Measurements from ENCODE around the gene NCBP2L. TPM values are rescaled to one million over a fixed set of nuclear protein-coding genes. Genes with fewer than 3 reads are reported as not detected.

NCBP2L gene
- total and polyA plus RNA-seq, 2 donors (not counting 3 experiments of a cell fraction or from before 2014, with no cell fraction given) = not detected

DNA sequence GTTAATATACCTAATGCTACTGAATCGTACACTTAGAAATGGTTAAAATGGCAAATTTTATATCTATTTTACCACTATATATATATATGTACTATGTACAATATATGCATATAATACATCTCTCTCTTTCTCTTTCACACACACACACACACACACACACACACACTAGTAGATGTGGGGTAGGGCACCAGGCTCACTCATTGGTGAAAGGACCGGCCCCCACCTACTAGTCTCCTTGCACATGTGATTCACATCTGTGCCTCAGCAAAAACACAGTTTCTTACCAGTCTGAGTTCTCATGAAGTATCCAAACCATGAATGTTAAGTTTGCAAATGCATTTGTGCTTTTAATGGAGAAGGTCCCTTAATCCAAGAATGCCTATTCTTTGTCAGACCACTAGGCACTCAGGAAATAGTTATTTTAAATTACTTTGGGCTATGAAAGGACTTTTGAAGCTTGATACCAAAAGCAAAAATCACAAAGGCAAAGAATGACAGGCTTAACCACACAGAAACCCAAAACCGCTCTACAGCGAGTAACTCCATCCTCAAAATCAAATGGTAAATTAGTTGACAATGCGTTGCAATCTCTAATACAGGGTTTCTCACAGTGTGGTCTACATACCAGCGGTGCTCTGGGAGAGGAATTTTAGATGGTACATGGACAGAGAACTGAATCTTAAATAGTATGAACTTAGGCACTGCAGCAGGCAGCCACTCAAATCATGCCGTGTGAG is 7.8 kb upstream of the NCBP2L start:
- no TSS peak for BruUV-seq (replicated peaks)
- Histone ChIP-seq H3K9ac (replicated peaks; ENCODE audit: extremely low read depth, insufficient read depth, low read length) (no peak overlapping the region), H3K9me1 (replicated peaks; ENCODE audit: control insufficient read depth, extremely low read depth, insufficient read depth, low read length) (no peaks in the 10 kb centered on the region), H4K20me1 (replicated peaks; ENCODE audit: control insufficient read depth, extremely low read depth, insufficient read depth, low read length) (no peaks in the 10 kb centered on the region), H3K4me2 (ENCODE audit: insufficient read depth, low read length) (no peak overlapping the region), H3K36me3 (ENCODE audit: control insufficient read depth in 2 of 2, extremely low read depth in 1 of 2, insufficient read depth in 2 of 2, low read length in 2 of 2) (no peaks in the 10 kb centered on the region), H3K4me3 (replicated peaks in 1 of 3; ENCODE audit: insufficient read depth in 1 of 3, low read depth in 1 of 3, low read length in 3 of 3) (no peak overlapping the region), H3K27me3 (ENCODE audit: control insufficient read depth in 2 of 2, insufficient read depth in 2 of 2, low read length in 2 of 2) (no peaks in the 10 kb centered on the region), H3K27ac (ENCODE audit: insufficient read depth, low read depth, low read length) (no peak overlapping the region), H3K9me3 (replicated peaks; ENCODE audit: control insufficient read depth, insufficient read depth, low read length) (no peaks in the 10 kb centered on the region), H3K4me1 (ENCODE audit: control insufficient read depth, extremely low read depth, insufficient read depth, low read length) (no peaks in the 10 kb centered on the region), H2AFZ (ENCODE audit: low read depth, low read length) (no peak overlapping the region), H3K79me2 (ENCODE audit: control insufficient read depth, insufficient read depth, low read length) (no peaks in the 10 kb centered on the region)
- TF ChIP-seq MYC (IDR thresholded peaks at IDR 0.05; ENCODE audit: low read depth, low read length) (no peak), GATA2 (IDR thresholded peaks at IDR 0.05; ENCODE audit: insufficient read depth, insufficient read length, low read depth, low read length) (no peak), POLR2A (IDR thresholded peaks at IDR 0.05; ENCODE audit: low read depth, low read length) (no peak), POLR2AphosphoS5 (IDR thresholded peaks at IDR 0.05; ENCODE audit: insufficient read depth, low read depth, low read length) (no peak), EZH2 (IDR thresholded peaks at IDR 0.05; ENCODE audit: borderline replicate concordance, low read depth, low read length, severe bottlenecking) (no peak), JUN (IDR thresholded peaks at IDR 0.05; ENCODE audit: borderline replicate concordance, insufficient read depth, insufficient read length, low read depth) (no peak), FOS (IDR thresholded peaks at IDR 0.05; ENCODE audit: borderline replicate concordance, insufficient read depth, low read length) (no peak)
- TF ChIP-seq, protein P1, sequence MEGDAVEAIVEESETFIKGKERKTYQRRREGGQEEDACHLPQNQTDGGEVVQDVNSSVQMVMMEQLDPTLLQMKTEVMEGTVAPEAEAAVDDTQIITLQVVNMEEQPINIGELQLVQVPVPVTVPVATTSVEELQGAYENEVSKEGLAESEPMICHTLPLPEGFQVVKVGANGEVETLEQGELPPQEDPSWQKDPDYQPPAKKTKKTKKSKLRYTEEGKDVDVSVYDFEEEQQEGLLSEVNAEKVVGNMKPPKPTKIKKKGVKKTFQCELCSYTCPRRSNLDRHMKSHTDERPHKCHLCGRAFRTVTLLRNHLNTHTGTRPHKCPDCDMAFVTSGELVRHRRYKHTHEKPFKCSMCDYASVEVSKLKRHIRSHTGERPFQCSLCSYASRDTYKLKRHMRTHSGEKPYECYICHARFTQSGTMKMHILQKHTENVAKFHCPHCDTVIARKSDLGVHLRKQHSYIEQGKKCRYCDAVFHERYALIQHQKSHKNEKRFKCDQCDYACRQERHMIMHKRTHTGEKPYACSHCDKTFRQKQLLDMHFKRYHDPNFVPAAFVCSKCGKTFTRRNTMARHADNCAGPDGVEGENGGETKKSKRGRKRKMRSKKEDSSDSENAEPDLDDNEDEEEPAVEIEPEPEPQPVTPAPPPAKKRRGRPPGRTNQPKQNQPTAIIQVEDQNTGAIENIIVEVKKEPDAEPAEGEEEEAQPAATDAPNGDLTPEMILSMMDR (IDR thresholded peaks at IDR 0.05; ENCODE audit: extremely low read depth in 1 of 2, insufficient read depth in 1 of 2, low read depth in 1 of 2, low read length in 2 of 2) = no peak
- TF ChIP-seq, protein P2, sequence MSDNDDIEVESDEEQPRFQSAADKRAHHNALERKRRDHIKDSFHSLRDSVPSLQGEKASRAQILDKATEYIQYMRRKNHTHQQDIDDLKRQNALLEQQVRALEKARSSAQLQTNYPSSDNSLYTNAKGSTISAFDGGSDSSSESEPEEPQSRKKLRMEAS (IDR thresholded peaks at IDR 0.05; ENCODE audit: insufficient read depth, insufficient read length) = no peak
- DNase-seq (ENCODE audit: low read depth, low spot score) = no peak
- dilution Hi-C loops (cut with MboI; ENCODE audit: extremely low pct_ligation_motif_present, low sequenced_read_pairs) = no loop called here
- peak; percentile 47 for FAIRE-seq
- ChIA-PET POLR2A (no interaction called here), CTCF (interaction anchor here (3.1 kb wide), 1 partner anchor 97 kb away, joined by 11 read pairs; no protein-coding TSS in a partner anchor)
- intact Hi-C loops (cut with micrococcal nuclease) = no loop called here

Measured in endothelial cell of umbilical vein (primary cell).